ENCODE data around the gene XKRX.
A peak's percentile ranks its signal among the peaks of the same experiment; 100 is the strongest.

XKRX gene

DNA sequence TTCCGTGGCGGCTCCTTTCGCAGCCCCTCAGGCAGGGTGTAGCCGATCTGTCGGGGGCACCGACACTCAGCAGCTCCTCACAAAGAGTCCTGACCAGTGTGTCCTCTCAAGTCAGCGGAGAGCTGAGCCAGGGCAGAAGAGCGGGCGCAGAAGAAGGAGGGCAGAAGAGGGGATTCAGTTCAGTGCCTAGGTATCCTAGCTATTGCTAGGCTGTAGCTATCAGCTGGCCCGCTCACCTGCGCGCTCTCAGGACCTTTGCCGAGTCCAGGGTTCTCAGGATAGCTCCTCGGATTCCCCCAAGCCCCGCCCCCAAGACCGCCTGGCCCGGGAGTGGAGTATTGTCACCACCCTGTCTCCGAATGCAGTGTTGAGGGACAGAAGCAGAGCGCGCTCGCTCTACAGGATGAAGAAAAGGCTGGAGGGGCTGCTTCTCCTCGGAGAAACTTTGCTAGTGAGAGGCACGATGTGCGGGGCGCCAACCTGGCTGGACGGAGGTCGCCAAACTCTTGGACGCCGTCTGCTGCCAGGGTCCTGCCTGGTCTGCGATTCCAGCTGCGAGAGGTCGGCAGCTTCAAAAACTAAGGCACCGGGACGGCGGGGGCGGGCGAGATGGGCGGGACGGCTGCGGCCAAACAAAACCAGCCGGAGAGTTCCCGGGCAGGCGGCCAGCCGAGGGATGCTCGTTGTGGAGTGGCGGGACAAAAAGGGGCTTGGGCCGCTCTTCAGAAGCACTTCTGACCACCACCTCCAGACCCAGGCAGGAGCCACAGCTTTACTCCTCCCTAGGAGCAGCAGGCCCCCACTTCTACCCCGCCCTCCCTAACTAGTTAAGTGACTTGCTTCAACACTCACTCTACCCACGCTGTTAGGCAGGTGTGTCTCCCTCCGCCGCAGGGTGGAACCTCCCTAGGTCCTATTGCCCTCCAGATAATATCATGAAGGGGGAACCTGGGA, at the start of gene XKRX:
XKRX (minus strand) TSS at position 258 of the 954 bp plus-strand sequence. CDS start 613 bp downstream, outside the sequence.
- peak; percentile 38 for DNase-seq

DNA sequence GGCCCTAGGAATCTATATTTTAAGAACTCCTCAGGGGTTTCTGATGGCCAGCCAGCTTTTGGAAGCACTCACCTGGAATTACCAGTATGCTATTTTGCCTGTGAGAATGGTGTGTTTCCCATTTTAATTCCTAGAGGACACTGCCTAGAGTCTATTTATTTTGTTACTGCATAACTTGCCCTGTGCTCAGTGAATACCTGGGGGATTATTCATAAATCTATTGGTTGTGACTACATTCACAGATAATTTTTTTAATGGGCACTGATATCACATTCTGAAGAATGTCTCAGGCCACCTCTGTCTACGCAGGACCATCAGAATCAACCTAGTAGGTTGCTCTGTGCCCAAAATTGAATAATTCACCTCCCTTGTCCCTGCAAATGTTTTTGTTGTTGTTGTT, 47.5 kb upstream of the XKRX start:
- no peak for DNase-seq

DNA sequence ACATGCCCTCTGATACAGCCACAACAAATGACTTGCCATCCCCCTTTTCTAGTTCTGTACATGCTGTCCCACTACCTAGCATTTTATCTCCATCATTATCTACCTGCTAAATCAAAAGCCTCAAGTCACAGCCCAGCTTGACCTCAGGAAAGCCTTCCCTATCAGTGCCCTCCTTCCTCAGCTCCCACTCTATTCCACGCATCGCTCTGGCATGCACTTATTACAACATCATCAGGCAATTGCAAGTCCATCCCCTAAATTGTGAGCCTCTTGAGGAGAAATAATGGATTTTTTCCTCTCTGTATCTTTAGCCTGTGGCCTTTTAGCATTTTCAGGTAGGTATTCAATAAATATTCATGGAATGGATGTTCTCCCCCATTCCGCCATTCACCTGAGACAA, 46.5 kb upstream of the XKRX start:
- no peak for DNase-seq

DNA sequence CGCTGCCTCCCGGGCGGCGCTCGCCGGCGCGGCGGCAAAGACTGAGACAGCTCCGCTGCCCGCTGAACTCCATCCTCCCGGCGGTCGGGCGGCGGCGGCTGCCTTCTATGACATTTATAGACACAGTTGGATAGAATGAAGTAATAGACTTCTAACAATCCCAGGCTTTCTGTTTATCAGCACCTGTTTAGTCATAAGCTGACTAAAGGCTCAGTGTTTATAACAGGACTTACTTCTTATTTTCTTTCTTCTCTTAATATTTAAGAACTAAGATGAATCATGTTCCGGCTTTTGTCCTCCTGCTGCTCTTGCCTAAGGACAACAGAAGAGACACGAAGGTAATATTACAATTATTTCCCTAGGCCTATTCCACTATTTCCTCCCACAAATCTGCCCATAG, 44.7 kb upstream of the XKRX start:
- no peak for DNase-seq

GRCh38 chrX:100969936-100970335, 41.2 kb upstream of the XKRX start:
- no peak for DNase-seq

DNA sequence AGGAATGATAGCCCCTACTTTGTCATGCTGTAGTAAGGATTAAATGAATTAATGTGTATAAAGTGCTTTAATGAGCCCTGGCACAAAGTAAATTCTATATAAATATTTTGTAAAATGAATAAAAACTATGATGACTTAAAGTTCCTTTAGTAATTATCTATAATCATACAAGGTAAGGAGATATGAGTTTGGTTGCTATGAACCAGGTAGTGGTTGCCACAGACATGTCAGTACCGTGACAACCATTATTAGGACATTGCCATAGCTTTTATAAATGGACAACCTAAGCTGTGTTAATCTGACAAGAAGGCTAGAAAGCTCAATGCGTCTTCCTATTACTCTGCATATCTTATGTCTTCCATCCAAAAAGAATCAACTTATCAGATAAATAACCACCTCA, 40.7 kb upstream of the XKRX start, which contains the start of gene ARL13A:
ARL13A (plus strand) TSS at position 301 of the 400 bp plus-strand sequence. CDS start 3,982 bp downstream, outside the sequence.
- no peak for DNase-seq

- no peak for DNase-seq
Measured at GRCh38 chrX:100964362-100964761, 35.6 kb upstream of the XKRX start.

- DNase-seq = no peak
Measured at GRCh38 chrX:100962811-100963210, 34.1 kb upstream of the XKRX start.

DNA sequence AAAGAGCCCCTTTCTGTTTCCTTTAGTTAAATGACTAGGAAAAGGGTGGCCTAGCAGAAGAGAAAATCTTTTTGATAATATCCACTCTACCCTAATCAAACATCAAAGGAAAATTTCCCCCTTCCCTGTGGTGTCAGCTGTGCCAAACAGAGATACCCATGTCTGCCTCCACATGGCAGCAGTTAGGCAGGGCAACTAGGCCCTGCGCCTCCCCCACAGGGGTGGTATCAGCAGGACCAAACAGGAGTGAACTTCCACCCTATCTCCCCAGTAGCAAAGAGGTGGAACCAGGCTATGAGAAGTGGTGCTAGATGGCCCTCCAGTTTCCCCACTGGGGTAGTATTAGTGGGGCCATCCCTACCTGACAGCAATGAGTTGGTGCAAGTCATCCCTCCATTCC, 19.8 kb upstream of the XKRX start:
- DNase-seq = no peak

- no peak for DNase-seq
Measured at GRCh38 chrX:100946299-100946927, 17.7 kb upstream of the XKRX start.

GRCh38 chrX:100944601-100945000, 15.9 kb upstream of the XKRX start:
- no peak for DNase-seq

DNA sequence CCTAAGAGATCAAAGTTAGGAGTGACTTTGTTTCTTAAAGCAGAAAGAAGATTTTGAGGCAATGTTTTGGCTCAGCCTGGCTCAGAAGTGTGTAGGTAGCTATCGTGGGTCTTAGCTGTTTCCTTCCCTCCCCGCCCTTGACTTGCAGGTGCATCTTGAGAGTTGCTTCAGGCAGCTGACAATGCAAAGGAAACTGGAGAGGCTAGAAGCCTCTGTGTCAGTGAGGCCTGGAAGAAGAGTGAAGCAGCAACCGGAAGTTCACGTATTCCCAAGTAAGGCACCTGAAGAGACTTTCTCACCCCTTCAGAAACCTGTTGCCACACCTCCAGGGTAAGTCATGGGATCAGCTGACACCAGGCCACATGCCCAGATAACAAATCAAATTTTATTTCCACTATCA, 10.6 kb upstream of the XKRX start:
- DNase-seq = no peak

GRCh38 chrX:100935767-100936166, 7.0 kb upstream of the XKRX start:
- no peak for DNase-seq

DNA sequence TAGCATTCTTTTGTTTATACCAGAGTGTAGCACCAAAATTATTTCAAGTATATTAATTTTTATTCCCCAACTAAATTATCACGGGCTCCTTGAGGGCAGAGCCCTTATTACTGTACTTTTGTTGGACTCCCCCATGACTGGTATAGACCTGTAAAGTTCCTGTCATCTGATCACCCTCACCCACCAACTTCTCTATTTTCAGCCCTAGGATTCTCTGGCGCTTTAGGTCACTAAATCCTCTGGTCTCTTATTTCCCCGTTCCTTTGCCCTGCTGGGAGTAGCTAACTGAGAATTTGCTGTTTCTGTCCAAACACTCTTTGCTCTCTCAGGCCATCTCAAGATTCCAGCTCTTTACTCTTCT, 3.2 kb upstream of the XKRX start:
- no peak for DNase-seq

DNA sequence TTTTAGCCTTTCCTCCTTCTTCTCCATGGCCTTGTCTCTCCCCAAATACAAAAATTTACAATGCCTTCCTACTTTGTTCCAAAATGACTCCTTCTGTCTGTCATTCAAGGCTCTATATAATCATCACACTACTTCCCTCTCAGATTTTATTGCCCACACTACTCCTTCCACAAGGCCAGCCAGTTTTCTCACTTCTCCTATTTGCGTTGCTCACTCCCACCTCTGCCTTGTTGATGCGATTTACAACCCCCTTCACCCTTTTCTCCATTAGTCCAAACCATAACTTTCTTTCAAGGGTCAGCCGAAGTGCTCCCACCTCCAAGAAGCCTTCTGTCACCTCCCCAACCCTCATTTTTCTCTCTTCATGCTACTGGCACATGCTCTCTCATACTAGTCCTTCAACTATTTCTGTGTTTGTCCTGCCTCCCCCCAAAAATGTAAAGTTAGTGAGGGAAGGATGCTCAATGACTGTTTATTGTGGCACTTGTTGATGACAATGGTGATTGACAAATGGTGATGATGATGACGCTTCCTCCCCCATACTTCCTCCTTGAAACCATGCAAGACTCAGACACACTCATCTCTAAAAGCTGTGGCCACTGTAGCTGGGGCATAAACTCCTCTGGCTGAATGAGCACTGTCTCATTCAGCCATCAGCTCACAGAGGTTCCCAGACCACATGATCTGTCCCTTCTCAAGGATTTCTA, 2.7 kb upstream of the XKRX start:
- DNase-seq = no peak

GRCh38 chrX:100926453-100926852, 2.3 kb downstream of the XKRX start:
- DNase-seq = no peak

DNA sequence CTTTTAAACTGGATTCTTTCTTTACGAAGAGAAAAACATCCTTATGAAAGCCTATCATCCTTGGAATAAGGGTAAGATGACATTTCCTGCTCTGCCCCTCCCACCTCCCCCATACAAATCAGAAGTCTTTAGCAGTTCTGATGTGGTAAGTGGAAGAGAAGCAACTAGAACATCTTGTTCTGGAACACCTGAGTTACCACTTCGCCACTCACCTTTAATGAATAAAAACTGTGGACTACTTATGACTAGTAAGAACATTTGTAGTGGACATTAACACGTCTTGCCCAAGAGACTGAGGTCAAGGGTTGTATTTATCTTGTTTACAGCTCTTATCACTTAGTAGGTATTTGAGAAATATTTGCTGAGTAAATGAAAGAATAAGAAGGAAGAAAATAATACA, 4.3 kb downstream of the XKRX start:
- DNase-seq = no peak

DNA sequence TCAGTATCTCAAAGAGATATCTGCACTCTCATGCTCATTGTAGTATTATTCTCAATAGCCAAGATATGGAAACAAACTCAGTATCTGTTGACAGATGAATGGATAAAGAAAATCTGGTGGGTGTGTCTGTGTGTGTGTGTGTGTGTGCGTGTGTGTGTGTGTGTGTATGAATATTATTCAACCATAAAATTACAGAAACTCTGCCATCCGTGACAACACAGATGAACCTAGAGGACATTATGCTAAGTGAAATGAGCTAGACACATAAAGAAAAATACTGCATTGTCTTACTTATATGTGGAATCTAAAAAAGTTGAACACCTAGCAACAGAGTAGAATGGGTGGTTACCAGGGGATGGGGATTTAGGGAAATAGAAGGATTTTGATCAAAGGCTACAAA, 13.2 kb downstream of the XKRX start:
- DNase-seq = no peak

DNA sequence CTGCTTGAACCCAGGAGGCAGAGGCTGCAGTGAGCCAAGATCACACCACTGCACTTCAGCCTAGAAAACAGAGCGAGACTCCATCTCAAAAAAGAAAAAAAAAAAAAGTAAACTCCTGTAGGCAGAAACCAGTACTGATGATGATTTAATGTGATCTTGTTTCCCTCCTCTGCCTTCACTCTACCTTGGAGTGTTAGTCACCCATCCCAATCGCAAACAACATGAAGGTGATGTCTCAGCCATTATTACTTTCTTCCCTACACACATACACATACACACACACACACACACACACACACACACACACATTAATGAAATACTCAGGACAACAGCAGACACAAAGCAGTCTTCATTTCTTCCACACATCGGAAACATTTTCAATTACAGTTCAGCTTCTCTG, 15.6 kb downstream of the XKRX start:
- DNase-seq = no peak

DNA sequence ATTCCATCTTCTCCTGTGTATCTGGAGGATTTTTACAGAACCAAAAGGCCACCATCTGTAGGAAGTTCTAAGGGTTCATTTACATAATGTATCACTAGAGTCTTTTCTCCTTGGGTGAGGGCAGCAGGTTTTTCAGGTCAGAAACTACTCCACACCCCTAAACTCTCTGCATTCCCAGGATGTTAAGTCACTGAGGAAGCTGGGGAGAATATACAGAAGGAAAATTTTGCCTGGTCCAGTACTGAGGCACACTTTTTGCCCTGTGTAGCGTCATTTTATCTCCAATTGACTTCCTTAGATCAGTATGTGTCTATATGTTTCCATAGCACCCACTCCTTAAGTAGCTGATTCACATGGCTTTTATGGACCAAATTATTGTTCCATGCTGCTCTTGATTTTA, 17.0 kb downstream of the XKRX start:
- DNase-seq = no peak

- no peak for DNase-seq
Measured at GRCh38 chrX:100905620-100906019, 23.1 kb downstream of the XKRX start.

GRCh38 chrX:100904433-100904832, 24.3 kb downstream of the XKRX start:
- no peak for DNase-seq

GRCh38 chrX:100895365-100896075, 33.2 kb downstream of the XKRX start:
- DNase-seq = no peak
